Neural progenitor cell (in vitro differentiated cells): ENCODE results near the gene SALL3.

ENCODE experiments used
- EZH2 ChIP-seq: fragments of 200-600 bp; sonication (generic); IDR thresholded peaks from 2 replicates; pipeline ENCODE4 v1.6.1; 2017; ENCODE audit warnings: antibody characterized with exemption, mild to moderate bottlenecking, moderate library complexity
- TF ChIP-seq, protein P1 (sequence below): fragments of 200-600 bp; sonication (generic); IDR thresholded peaks from 2 replicates; pipeline ENCODE4 v1.5.1; 2017; ENCODE audit warnings: antibody characterized with exemption, mild to moderate bottlenecking

DNA sequence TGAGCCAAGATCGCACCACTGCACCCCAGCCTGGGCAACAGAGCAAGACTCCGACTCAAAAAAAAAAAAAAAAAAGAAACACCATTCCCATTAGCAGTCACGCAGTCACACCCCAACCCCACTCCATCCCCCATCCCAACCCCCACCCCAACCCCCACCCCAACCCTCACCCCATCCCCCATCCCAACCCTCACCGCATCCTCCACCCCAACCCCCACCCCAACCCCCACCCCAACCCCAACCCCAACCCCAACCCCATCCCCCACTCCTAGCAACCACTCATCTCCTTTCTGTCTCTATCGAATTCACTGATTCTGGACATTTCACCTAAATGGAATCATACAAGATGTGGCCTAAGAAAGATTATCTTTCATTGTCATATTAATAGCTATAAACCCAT is 63.7 kb downstream of the SALL3 start:
- TF ChIP-seq, protein P1, sequence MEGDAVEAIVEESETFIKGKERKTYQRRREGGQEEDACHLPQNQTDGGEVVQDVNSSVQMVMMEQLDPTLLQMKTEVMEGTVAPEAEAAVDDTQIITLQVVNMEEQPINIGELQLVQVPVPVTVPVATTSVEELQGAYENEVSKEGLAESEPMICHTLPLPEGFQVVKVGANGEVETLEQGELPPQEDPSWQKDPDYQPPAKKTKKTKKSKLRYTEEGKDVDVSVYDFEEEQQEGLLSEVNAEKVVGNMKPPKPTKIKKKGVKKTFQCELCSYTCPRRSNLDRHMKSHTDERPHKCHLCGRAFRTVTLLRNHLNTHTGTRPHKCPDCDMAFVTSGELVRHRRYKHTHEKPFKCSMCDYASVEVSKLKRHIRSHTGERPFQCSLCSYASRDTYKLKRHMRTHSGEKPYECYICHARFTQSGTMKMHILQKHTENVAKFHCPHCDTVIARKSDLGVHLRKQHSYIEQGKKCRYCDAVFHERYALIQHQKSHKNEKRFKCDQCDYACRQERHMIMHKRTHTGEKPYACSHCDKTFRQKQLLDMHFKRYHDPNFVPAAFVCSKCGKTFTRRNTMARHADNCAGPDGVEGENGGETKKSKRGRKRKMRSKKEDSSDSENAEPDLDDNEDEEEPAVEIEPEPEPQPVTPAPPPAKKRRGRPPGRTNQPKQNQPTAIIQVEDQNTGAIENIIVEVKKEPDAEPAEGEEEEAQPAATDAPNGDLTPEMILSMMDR: no peak
- TF ChIP-seq EZH2: no peak
